Testis (tissue), 2 donors: ENCODE measurements around the gene DGLUCY.

Experiments used
- POLR2A ChIP-seq: fragments of 450-650 bp; IDR thresholded peaks from one replicate; pipeline ENCODE4 v1.6.1; 2017; ENCODE audit warnings: antibody characterized with exemption, mild to moderate bottlenecking, moderate library complexity
- TF ChIP-seq, protein P1 (sequence below), 3 experiments: fragments of 450-650 bp in 2 of 3; fragments of 200-600 bp in 1 of 3; sonication (generic) in 1 of 3; IDR thresholded peaks; one replicate each; pipeline ENCODE4 v1.5.1; 2016 to 2019; ENCODE audit warnings: antibody characterized with exemption in 3 of 3, mild to moderate bottlenecking in 2 of 3, moderate library complexity in 1 of 3

DNA sequence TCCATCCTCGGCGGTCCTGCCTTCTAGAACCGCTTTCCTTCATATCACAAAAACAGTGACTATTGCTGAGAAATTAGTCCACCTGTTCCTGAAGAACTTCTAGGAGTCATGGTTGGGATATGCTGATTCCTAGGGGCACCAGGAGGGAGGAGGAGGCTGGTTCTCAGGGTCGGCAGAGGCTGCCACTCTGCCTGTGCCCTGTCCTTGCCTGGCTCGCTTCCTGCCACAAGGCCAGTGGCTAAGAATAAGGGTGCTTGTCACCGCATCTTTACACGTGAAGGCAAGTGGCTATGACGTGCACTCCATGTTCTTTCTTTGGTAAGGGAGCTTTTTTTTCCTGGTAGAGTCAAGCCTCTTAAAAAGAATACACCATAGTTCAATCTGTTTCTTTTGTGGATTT, 18.7 kb upstream of the DGLUCY start:
- TF ChIP-seq, protein P1, sequence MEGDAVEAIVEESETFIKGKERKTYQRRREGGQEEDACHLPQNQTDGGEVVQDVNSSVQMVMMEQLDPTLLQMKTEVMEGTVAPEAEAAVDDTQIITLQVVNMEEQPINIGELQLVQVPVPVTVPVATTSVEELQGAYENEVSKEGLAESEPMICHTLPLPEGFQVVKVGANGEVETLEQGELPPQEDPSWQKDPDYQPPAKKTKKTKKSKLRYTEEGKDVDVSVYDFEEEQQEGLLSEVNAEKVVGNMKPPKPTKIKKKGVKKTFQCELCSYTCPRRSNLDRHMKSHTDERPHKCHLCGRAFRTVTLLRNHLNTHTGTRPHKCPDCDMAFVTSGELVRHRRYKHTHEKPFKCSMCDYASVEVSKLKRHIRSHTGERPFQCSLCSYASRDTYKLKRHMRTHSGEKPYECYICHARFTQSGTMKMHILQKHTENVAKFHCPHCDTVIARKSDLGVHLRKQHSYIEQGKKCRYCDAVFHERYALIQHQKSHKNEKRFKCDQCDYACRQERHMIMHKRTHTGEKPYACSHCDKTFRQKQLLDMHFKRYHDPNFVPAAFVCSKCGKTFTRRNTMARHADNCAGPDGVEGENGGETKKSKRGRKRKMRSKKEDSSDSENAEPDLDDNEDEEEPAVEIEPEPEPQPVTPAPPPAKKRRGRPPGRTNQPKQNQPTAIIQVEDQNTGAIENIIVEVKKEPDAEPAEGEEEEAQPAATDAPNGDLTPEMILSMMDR (IDR thresholded peaks at IDR 0.05) = no peak
- TF ChIP-seq POLR2A = no peak
